GM18520 (cell line): ENCODE results near the gene SEMA4C.

Source experiments
- ATAC-seq: cut with Tn5 transposase; IDR thresholded peaks from one replicate; pipeline ENCODE4 v1.9.1; 2021; ENCODE audit not compliant: unreplicated experiment

The SEMA4C gene

GRCh38 chr2:96869822-96870625 lies at the start of gene SEMA4C:
SEMA4C (minus strand) TSS chr2:96870080; CDS start chr2:96867886, 2,194 bp downstream.
- no peak for ATAC-seq

- no peak for ATAC-seq
These were observed 49.1 kb upstream of the SEMA4C start for GRCh38 chr2:96918754-96919550.

- no peak for ATAC-seq
These were observed 48.3 kb upstream of the SEMA4C start for GRCh38 chr2:96918092-96918753.

GRCh38 chr2:96916646-96917543 lies 47.0 kb upstream of the SEMA4C start:
- ATAC-seq, result no peak

- no peak for ATAC-seq
These were observed 46.3 kb upstream of the SEMA4C start for GRCh38 chr2:96916156-96916630.

GRCh38 chr2:96914332-96914731 lies 44.5 kb upstream of the SEMA4C start:
- ATAC-seq, result no peak

- ATAC-seq, result no peak
These were observed 43.7 kb upstream of the SEMA4C start for GRCh38 chr2:96913398-96914202.

- no peak for ATAC-seq
These were observed 43.2 kb upstream of the SEMA4C start for GRCh38 chr2:96913117-96913397.

- ATAC-seq, result no peak
These were observed 42.7 kb upstream of the SEMA4C start for GRCh38 chr2:96912346-96913116.

- ATAC-seq, result no peak
These were observed 39.7 kb upstream of the SEMA4C start for GRCh38 chr2:96909611-96910021.

- ATAC-seq, result no peak
These were observed 37.5 kb upstream of the SEMA4C start for GRCh38 chr2:96907115-96908041.

GRCh38 chr2:96906729-96907114 lies 36.8 kb upstream of the SEMA4C start:
- no peak for ATAC-seq

GRCh38 chr2:96903815-96904214 lies 33.9 kb upstream of the SEMA4C start:
- ATAC-seq, result no peak

- ATAC-seq, result no peak
These were observed 33.4 kb upstream of the SEMA4C start for GRCh38 chr2:96903318-96903717.

GRCh38 chr2:96900237-96900636 lies 30.4 kb upstream of the SEMA4C start:
- ATAC-seq, result no peak

- ATAC-seq, result no peak
These were observed 29.5 kb upstream of the SEMA4C start for GRCh38 chr2:96899413-96899741.

GRCh38 chr2:96898641-96899412 lies 28.9 kb upstream of the SEMA4C start:
- ATAC-seq, result no peak

GRCh38 chr2:96898135-96898505 lies 28.2 kb upstream of the SEMA4C start:
- ATAC-seq, result no peak
